Keratinocyte (primary cell): ENCODE data around the gene CD7. TPM values are rescaled to one million over a fixed set of nuclear protein-coding genes. Genes with fewer than 3 reads are reported as not detected.

Experiments used
- DNase-seq: peaks from one replicate; pipeline ENCODE4 v3.0.0-alpha.2; 2011; ENCODE audit warnings: low read depth, missing footprints, low spot score
- FAIRE-seq: peaks from 2 replicates; lab custom pipeline; 2011; peaks lifted over from hg19 to GRCh38; lab: Jason Lieb, UNC
- H2AFZ ChIP-seq: 2 replicates; pipeline ENCODE4 v1.6.0; 2012; ENCODE audit warnings: low read length, control low read depth, inconsistent platforms; ENCODE audit not compliant: control insufficient read depth
- H3K27ac ChIP-seq: 2 replicates; pipeline ENCODE4 v1.5.1; 2011; ENCODE audit warnings: low read length; ENCODE audit not compliant: control insufficient read depth, insufficient read depth
- H3K27me3 ChIP-seq: 3 replicates; pipeline ENCODE4 v1.6.0; 2011; ENCODE audit warnings: low read length; ENCODE audit not compliant: control insufficient read depth, insufficient read depth; ENCODE audit errors: extremely low read depth
- H3K36me3 ChIP-seq, 2 experiments: 2 replicates in 1 of 2; 3 replicates in 1 of 2; pipeline ENCODE4 v1.5.1; 2011; ENCODE audit warnings: low read length in 2 of 2, mild to moderate bottlenecking in 1 of 2; ENCODE audit not compliant: control insufficient read depth in 2 of 2, insufficient read depth in 2 of 2; ENCODE audit errors: extremely low read depth in 1 of 2
- H3K4me1 ChIP-seq: 3 replicates; pipeline ENCODE4 v1.5.1; 2011; ENCODE audit warnings: low read length; ENCODE audit not compliant: control insufficient read depth, insufficient read depth; ENCODE audit errors: extremely low read depth
- H3K4me2 ChIP-seq: 3 replicates; pipeline ENCODE4 v1.6.0; 2011; ENCODE audit warnings: low read depth, low read length; ENCODE audit not compliant: control insufficient read depth, insufficient read depth; ENCODE audit errors: extremely low read depth
- H3K4me3 ChIP-seq, 3 experiments: fragments of 200-600 bp in 1 of 3; sonication (generic) in 1 of 3; 2 replicates in 2 of 3; 3 replicates in 1 of 3; pipeline ENCODE4 v1.5.1; 2011 to 2016; ENCODE audit warnings: low read length in 3 of 3, mild to moderate bottlenecking in 3 of 3, control low read depth in 2 of 3, inconsistent platforms in 1 of 3, low read depth in 1 of 3, mixed read lengths in 1 of 3, mixed run types in 1 of 3, moderate library complexity in 1 of 3; ENCODE audit not compliant: control insufficient read depth in 2 of 3, insufficient read depth in 2 of 3; ENCODE audit errors: extremely low read depth in 1 of 3
- H3K79me2 ChIP-seq: 2 replicates; pipeline ENCODE4 v1.6.0; 2012; ENCODE audit warnings: low read length; ENCODE audit not compliant: control insufficient read depth, insufficient read depth
- H3K9ac ChIP-seq: 3 replicates; pipeline ENCODE4 v1.6.0; 2011; ENCODE audit warnings: low read length; ENCODE audit not compliant: control insufficient read depth, insufficient read depth; ENCODE audit errors: extremely low read depth
- H3K9me1 ChIP-seq: 3 replicates; pipeline ENCODE4 v1.6.0; 2011; ENCODE audit warnings: low read length; ENCODE audit not compliant: control insufficient read depth, insufficient read depth; ENCODE audit errors: extremely low read depth
- H3K9me3 ChIP-seq: 2 replicates; pipeline ENCODE4 v1.5.1; 2012; ENCODE audit warnings: low read depth, low read length; ENCODE audit not compliant: control insufficient read depth
- H4K20me1 ChIP-seq: 3 replicates; pipeline ENCODE4 v1.6.0; 2011; ENCODE audit warnings: low read length; ENCODE audit not compliant: control insufficient read depth, insufficient read depth; ENCODE audit errors: extremely low read depth
- CTCF ChIP-seq, 3 experiments: IDR thresholded peaks in 1 of 3; conservative IDR thresholded peaks in 1 of 3; optimal IDR thresholded peaks in 1 of 3; 2 replicates in 2 of 3; 3 replicates in 1 of 3; pipeline versions ENCODE3 to v1.5.1; 2011; ENCODE audit warnings: low read length in 3 of 3, mild to moderate bottlenecking in 3 of 3, moderate library complexity in 2 of 3, control low read depth in 1 of 3, inconsistent platforms in 1 of 3; ENCODE audit not compliant: insufficient read depth in 2 of 3; ENCODE audit errors: extremely low read depth in 1 of 3
- EZH2 ChIP-seq: IDR thresholded peaks from one replicate; pipeline ENCODE4 v1.6.1; 2012; ENCODE audit warnings: inconsistent platforms, mild to moderate bottlenecking, low read length, moderate library complexity
- dilution Hi-C: fragments of 300-500 bp; cut with MboI; formaldehyde crosslinking; loops from one replicate; pipeline ENCODE4 v1.7.0; 2020; ENCODE audit warnings: low sequenced_read_pairs; ENCODE audit not compliant: extremely low pct_ligation_motif_present
- polyA plus RNA-seq, 5 experiments: library from polyadenylated mRNA; depleted of rRNA in 3 of 5; stranded (reverse) in 3 of 5; stranded (forward) in 1 of 5; unstranded in 1 of 5; fragments of >200 nt; gene quantifications; 1 replicate in 1 of 5; 2 replicates in 3 of 5; 3 replicates in 1 of 5; pipeline versions ENCODE4 v1.2.1 to v1.2.3, GENCODE V29; 2011 to 2012; ENCODE audit warnings: missing spikeins in 2 of 5, low read depth in 1 of 5, low replicate concordance in 1 of 5

The CD7 gene
- polyA plus RNA-seq, 1 donor (not counting 4 experiments of a cell fraction or from before 2014, with no cell fraction given): not detected

DNA sequence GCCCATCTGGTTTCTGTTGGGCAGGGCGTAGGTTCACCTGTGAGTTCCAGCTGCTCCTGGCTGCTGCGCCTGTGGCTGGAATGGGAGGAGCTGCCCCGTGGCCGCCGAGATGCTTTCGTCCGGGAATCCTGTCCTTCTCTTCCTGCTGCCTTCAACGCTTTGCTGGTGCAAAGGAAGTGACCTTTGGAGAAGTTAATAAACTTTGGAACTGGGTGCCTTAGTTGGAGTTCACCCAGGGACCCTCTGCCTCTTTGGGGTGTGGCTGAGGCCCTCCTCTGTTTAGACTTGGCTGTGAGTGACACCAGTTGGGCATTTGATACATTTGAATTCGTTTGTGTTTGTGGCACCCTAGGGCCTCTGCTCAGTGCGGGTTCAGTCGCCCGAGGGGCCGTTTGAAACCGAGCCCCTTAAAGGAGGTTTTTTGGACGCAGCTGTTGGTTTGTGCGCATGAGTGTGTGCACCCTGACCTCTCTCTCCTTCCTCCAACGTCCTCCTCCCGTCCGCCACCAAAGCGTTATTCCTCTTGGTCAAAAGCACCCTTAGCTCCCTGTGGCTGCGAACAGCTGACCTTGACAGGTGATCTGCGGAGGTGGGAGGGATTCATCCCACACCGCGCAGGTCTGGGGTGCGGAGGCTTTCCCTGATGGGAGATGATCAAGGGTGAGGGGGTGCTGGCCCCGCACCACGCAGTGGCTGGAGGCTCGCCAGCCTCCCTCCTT, 25.1 kb upstream of the CD7 start:
- Histone ChIP-seq H3K9ac (no peak overlapping the region), H3K79me2 (no peaks in the 10 kb centered on the region), H3K9me1 (no peaks in the 10 kb centered on the region), H3K27ac (no peak overlapping the region), H4K20me1 (no peaks in the 10 kb centered on the region), H3K4me3 (no peak overlapping the region), H3K4me1 (peaks cover 13% of the 10 kb centered on the region), H3K9me3 (no peaks in the 10 kb centered on the region), H3K36me3 (no peaks in the 10 kb centered on the region), H2AFZ (no peak overlapping the region), H3K27me3 (peaks cover 11% of the 10 kb centered on the region), H3K4me2 (no peak overlapping the region)
- no peak for TF ChIP-seq CTCF (optimal IDR thresholded peaks at IDR 0.05 in 1 of 3, IDR thresholded peaks at IDR 0.05 in 1 of 3, conservative IDR thresholded peaks at IDR 0.05 in 1 of 3; ENCODE audit: extremely low read depth in 1 of 3, insufficient read depth in 2 of 3, low read length in 3 of 3)
- TF ChIP-seq EZH2: no peak
- DNase-seq (no peak), FAIRE-seq (no peak)
- dilution Hi-C loops: loop anchor here (10.0 kb wide), 1 partner anchor 92 kb away; no protein-coding TSS in a partner anchor

GRCh38 chr17:82339634-82340580, 22.5 kb upstream of the CD7 start:
- dilution Hi-C loops: loop anchor here (10.0 kb wide), 1 partner anchor 95 kb away; no protein-coding TSS in a partner anchor
- H3K9me1 ChIP-seq: no peaks in the 10 kb centered on the region
- no peaks in the 10 kb centered on the region for H4K20me1 ChIP-seq
- no peaks in the 10 kb centered on the region for H3K9me3 ChIP-seq
- FAIRE-seq (no peak), DNase-seq (no peak)
- no peaks in the 10 kb centered on the region for H3K79me2 ChIP-seq
- H3K4me2 ChIP-seq: peak overlapping the region; percentile 91
- H3K27me3 ChIP-seq: peaks cover 11% of the 10 kb centered on the region
- peak overlapping the region; percentile 74 for H3K9ac ChIP-seq
- H3K36me3 ChIP-seq: no peaks in the 10 kb centered on the region
- H3K4me3 ChIP-seq: peak overlapping the region in 2 of 3 experiments; percentile 65 to 67
- H3K27ac ChIP-seq: no peak overlapping the region
- peak overlapping the region; percentile 94 for H2AFZ ChIP-seq
- TF ChIP-seq EZH2 (no peak), CTCF (optimal IDR thresholded peaks at IDR 0.05 in 1 of 3, IDR thresholded peaks at IDR 0.05 in 1 of 3, conservative IDR thresholded peaks at IDR 0.05 in 1 of 3; ENCODE audit: extremely low read depth in 1 of 3, insufficient read depth in 2 of 3, low read length in 3 of 3) (no peak)
- peaks cover 26% of the 10 kb centered on the region for H3K4me1 ChIP-seq
